ENCODE measurements around the gene CTDSPL2. TPM values are rescaled to one million over a fixed set of nuclear protein-coding genes. Genes with fewer than 3 reads are reported as not detected.

CTDSPL2 gene
- total and polyA plus RNA-seq, 2 experiments from 2014 or later: 42.2 to 86.2 TPM

- no peak for TF ChIP-seq ZNF114 (CRISPR knock-in tag; IDR thresholded peaks at IDR 0.05)
- TF ChIP-seq STAT1 (IDR thresholded peaks at IDR 0.05; ENCODE audit: unreplicated experiment): no peak
- no peak for TF ChIP-seq ZNF331 (CRISPR knock-in tag; IDR thresholded peaks at IDR 0.05; ENCODE audit: low read depth)
- TF ChIP-seq EZH2 (IDR thresholded peaks at IDR 0.05; ENCODE audit: low read depth, unreplicated experiment): no peak
- no peak for TF ChIP-seq ETS1 (IDR thresholded peaks at IDR 0.05)
- no peak for TF ChIP-seq JUNB (IDR thresholded peaks at IDR 0.05; ENCODE audit: unreplicated experiment)
- no peak for TF ChIP-seq EZH2phosphoT487 (IDR thresholded peaks at IDR 0.05; ENCODE audit: unreplicated experiment)
- TF ChIP-seq CTCF (conservative IDR thresholded peaks at IDR 0.05; ENCODE audit: low read depth in 2 of 2): no peak
- TF ChIP-seq CREB1 (CRISPR knock-in tag; IDR thresholded peaks at IDR 0.05; ENCODE audit: low read depth): no peak
- TF ChIP-seq NANOG (IDR thresholded peaks at IDR 0.05; ENCODE audit: borderline replicate concordance): no peak
- no peak; the same call in none of the 2 replicates for TF ChIP-seq POLR2AphosphoS5 (IDR thresholded peaks at IDR 0.05; ENCODE audit: low read depth)
Observed at GRCh38 chr15:44566155-44566540, 138.7 kb downstream of the CTDSPL2 start (continued).

- ATAC-seq (no peak), DNase-seq (ENCODE audit: low spot score) (no peak)
- Mint-ChIP-seq H3K27ac (no peak overlapping the region), H3K9me3 (peaks cover 33% of the 10 kb centered on the region), H3K4me3 (no peak overlapping the region), H3K27me3 (ENCODE audit: insufficient read depth, low read depth, poor library complexity) (peaks cover 5% of the 10 kb centered on the region), H3K36me3 (ENCODE audit: low read depth) (peaks cover 61% of the 10 kb centered on the region), H3K4me1 (no peaks in the 10 kb centered on the region)
- Histone ChIP-seq H3K9me2 (ENCODE audit: insufficient read depth) (no peaks in the 10 kb centered on the region), H3K79me2 (replicated peaks; ENCODE audit: insufficient read depth) (no peaks in the 10 kb centered on the region), H3K4me1 (ENCODE audit: insufficient read depth) (no peaks in the 10 kb centered on the region), H3K36me3 (ENCODE audit: insufficient read depth) (peaks cover 28% of the 10 kb centered on the region), H3K4me2 (no peak overlapping the region), H3F3A (replicated peaks; ENCODE audit: low read depth) (peaks cover 17% of the 10 kb centered on the region; the same call in 1 of the 2 replicates), H2AFZ (no peak overlapping the region), H3K4me3 (no peak overlapping the region), H3K27ac (ENCODE audit: low read depth) (0 out of 2 replicates have a peak overlapping the region, but pooled peaks have one; percentile 26), H3K27me3 (ENCODE audit: insufficient read depth) (no peaks in the 10 kb centered on the region), H4K20me1 (replicated peaks; ENCODE audit: insufficient read depth) (no peaks in the 10 kb centered on the region; the same call in 1 of the 2 replicates)
- no peak for TF ChIP-seq REST (IDR thresholded peaks at IDR 0.05; ENCODE audit: unreplicated experiment)
- TF ChIP-seq EZH2phosphoT487 (IDR thresholded peaks at IDR 0.05; ENCODE audit: unreplicated experiment): no peak
- TF ChIP-seq STAT1 (IDR thresholded peaks at IDR 0.05; ENCODE audit: unreplicated experiment): no peak
- no peak for TF ChIP-seq JUNB (IDR thresholded peaks at IDR 0.05; ENCODE audit: unreplicated experiment)
- no peak for TF ChIP-seq ZNF462 (CRISPR knock-in tag; IDR thresholded peaks at IDR 0.05)
- no peak for TF ChIP-seq EZH2 (IDR thresholded peaks at IDR 0.05; ENCODE audit: low read depth, unreplicated experiment)
- TF ChIP-seq NANOG (IDR thresholded peaks at IDR 0.05; ENCODE audit: borderline replicate concordance): no peak
- no peak for TF ChIP-seq ZNF331 (CRISPR knock-in tag; IDR thresholded peaks at IDR 0.05; ENCODE audit: low read depth)
Observed at GRCh38 chr15:44568338-44568737, 140.9 kb downstream of the CTDSPL2 start.
